NCI-H1694 treated with DMSO at 0.1 percent for 48 hours (cell line): ENCODE data around the gene SP3.

Source experiments
- DNase-seq: peaks from one replicate; lab custom pipeline; 2025; lab: John Stamatoyannopoulos, UW

The SP3 gene

DNA sequence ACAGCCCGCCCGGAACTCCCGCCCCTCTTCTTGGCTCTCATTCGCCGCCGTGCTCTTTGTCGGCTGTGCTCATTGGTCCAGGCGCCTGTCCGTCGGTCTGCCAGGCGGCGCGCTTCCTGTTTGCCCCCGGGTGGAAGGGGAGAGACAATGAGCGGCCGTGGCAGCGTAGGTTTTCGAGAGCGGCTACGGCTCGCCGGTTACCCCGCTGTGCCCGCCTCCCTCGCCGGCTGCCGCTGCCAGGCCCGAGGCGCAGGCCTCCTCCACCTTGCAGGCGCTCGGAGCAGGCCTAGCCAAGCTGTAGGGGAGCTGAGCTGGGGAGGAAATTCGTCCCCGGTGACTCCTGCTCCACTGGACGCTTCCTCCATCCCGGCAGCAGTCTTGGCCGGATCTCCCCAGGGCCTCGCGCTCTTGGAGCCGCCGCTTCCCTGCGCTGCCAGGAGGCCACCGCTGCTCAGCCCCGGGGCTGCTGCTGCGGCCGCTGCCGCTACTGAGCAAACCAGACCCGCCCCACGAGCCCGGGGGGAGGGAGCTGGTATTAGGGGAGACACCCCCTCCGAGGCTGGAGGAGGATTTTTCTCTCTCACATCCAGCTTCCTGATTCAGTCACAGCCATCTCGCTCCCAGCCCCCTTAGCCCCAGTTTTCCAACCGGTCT lies at the start of gene SP3:
Gene SP3 (minus strand): TSS at position 2 of the 654 bp plus-strand sequence. CDS start 202 bp downstream, outside the sequence.
- DNase-seq: peak; percentile 96

DNA sequence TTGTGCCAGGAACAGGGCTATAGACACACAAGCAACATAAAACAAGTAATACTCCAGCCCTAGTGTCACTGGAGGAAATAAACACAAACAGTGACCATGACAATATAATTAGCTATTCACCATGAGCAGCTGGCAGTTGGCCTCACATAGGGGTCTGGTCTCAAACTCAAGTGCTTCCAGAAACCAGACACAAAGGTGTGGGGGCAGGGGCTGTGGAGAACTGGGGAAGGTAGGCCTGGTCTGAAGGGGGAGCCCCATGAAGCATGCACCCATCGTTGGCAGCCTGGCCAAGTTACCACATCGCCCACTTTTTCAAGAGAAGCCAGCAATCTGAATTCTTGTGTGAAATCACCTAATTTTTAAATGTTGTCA lies 49.5 kb upstream of the SP3 start:
- no peak for DNase-seq

DNA sequence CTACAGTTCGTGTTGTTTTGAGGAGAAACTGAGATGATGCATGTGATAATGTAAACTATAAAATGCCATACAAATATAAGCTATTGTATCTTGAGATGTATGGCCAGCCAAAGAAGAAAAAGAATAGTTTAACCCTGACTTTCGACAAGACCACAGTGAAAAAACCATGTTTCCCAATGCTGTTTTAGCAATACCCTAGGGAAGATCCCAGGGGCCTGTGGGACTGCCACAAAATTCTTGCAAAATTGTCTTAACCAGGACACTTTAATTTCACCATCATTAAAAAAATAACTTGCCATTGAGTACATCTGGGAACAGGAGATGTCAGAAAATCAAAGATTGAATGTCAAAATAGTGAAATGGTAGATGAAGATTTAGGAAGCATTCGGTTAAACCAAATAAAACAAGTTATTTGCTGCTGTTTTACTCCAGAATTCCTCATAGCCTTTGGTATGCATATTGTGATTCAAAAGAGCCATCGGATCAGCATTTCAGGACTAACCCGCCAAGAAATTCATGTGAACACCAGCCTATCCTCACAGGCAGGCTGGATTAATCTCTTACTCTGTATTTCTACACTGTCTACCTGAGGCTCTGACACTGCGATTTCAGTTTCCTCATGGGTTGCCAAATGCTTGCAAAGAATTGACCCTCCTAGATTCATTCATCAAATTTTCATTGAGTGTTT lies 49.0 kb upstream of the SP3 start:
- DNase-seq: no peak

DNA sequence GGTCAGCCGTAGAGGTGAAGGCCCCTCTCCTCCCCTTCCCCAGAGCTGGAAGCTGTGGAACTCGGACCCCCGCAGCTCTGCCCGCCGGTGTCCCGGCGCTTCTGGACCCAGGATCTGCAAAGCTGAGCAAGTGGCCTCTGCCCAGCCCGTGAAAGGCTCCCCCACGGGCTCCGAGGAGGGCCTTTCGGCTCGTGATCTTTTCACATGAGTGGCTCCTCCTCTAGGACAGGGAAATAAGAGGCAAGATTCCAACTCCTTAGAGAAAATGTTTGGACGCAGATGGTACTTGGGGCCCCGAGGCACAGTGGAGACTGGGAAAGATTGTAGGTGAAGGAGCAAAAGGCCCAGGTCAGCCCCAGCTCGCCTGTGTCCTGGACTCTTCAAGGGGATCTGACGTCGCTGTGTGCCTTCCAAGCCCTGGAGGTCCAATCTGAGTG lies 48.2 kb upstream of the SP3 start:
- no peak for DNase-seq

DNA sequence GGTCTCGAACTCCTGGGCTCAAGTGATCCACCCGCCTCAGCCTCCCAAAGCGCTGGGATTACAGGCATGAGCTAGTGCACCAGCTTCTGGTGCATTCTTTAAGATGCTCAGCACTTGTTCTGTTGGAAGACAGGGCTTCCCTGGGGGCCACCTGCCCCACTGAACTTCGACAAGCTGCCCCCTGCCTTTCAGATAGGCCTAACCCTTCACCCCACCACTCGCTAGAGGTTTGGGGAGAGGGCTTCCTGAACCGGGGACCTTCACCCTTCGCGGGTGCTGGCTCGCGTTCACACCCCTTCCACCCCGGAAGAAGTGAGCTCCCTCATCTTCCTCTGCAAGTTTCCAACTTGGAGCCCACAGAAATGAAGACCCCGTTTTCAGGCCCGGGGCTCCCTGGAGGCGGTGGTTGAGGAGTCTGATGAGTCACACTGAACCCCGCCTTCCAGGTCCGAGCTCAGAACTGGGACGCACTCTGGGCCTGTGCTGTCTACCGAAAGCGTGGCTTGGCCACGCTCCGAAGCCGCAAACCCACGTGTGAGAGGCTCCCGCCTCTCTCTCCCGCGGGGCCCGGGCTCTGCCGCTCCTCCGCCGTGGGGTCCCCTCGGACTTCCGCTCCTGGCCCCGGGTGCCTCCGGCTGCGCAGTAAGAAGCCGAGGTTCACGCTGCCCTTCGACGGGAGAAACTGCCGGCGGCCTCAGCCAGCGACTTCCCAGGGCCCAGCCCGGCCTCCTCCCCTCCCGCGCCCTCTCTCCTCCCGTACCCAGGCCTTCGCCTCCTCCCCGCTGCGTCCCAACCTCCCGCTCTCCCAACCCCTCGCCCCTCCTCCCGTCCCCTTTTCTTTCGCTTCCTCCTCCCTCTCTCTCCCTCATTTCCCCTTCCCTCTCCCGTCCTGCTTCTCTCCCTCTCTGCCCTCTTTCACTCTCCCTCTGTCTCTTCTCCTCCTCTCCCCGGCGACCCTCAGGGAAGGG lies 47.5 kb upstream of the SP3 start:
- DNase-seq: no peak

DNA sequence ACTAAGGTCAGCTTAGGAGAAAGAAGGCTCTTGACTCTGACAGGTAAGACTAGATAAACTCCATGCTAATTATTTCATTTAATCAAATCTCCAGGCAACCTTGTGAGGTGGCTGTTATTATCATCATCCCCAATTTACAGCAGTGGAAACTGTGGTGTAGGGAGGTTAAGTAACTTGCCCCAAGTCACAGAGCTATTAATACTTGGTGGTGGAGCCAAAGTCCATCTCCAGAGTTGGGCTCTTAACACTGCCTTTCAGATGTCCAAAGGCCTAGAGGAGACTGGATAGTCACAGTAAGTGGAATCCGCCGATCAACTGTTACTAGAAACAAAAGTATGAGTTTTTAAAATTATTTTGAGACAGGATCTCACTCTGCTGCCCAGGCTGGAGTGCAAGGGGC lies 46.6 kb upstream of the SP3 start:
- DNase-seq: no peak

DNA sequence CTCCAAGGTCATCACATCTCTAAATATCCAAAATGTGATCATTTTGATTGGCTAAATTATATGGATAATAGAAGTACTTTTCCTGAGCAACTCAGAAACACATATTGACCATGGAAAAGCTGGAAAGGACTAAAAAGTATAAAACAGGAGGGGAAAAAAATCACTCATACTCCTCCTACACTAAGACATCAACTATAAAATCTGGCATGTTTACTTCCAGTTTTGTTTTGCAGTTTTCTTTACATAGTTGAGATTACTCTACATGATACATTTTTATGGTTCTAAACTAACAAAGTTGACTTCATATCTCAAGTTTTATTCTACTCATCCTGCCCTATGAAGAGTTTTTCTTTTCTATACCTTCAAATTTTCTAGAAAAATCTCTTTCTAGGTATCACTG lies 46.0 kb upstream of the SP3 start:
- no peak for DNase-seq

DNA sequence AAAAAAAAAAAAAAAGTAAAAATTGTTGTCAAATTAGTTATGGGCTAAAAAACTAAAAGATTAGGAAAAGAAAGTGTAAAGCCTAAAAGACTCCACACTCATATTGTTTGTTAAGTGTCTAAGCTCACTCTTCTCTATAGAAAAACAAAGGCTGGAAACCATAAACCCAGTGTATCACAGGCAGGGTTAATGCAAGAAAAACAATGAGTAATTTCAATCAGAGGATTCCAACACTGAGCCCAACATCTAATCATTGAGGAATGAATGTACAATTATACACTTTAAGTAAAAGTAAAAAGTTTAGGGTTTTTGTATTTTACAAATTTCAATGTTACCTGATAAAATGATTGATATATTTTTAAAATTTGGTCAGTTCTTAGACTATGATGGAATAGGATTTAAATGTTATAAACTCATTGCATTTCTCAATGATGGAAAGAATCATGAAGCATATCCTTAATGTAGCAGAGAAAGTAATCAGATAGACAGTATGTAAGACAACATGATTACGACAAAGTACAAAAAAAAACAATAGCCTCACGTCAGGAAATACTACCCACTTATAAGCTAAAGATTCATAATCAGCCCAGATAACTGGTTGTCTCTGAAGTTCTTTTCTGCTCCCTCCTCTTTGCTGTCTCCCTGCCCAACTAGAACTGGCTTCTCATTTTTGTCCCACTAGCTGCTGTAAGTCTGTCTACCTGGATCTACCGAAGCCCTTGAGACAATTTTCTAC lies 44.5 kb upstream of the SP3 start:
- no peak for DNase-seq

DNA sequence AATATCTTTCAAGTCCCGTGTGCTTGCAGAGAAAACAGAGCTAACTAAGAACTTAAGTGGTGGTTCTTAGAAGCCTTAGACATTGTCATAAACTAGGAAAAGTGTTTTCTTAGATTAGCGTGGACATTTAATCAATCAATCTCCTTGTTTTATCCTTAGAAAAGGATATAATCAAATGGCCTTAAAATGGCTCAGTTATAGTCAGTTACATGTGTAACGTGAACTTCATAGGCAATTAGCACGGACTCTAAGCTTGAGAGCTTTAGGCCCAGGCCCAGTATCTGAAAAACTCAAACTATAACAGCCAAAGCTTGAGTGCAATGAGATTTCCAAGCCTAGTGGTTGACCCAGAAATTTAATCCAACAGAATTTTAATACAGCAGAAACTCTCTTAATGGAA lies 43.5 kb upstream of the SP3 start:
- DNase-seq: no peak

DNA sequence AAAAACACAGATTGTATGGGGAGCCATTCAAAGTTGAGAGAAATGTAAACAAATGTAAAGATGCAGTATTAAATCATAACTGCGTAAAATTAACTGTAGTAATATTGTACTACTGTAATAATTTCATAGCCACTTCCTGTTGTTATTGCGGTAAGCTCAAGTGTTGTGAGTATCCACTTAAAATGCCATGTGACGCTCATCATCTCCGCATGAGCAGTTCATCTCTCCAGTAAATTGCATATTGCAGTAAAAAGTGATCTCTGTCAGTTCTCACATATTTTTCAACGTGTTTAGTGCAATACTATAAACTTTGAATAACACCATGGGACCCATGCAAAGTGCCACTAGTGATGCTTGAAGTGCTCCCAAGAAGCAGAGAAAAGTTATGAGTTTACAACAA lies 41.8 kb upstream of the SP3 start:
- no peak for DNase-seq

DNA sequence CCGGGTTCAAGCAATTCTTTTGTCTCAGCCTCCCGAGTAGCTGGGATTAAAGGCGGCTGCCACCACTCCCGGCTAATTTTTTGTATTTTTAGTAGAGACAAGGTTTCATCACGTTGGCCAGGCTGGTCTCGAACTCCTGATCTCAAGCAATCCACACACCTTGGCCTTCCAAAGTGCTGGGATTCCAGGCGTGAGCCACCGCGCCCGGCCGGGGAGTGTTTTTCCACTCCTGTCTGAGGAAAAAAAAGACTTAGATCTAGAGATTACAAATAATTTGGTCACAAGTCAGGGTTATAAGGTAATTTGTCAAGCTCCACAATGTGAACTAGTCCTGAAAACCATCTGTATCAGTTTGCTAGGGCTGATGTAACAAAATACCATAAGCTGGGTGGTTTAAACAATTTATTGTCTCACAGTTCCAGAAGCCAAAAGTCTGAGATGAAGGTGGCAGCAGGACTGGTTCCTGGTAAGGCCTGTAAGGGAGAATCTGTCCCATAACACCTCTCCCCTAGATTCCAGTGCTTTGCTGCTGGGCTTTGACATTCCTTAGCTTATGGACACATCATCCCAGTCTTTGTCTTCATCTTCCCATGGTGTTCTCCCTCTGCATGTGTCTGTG lies 40.7 kb upstream of the SP3 start:
- no peak for DNase-seq

DNA sequence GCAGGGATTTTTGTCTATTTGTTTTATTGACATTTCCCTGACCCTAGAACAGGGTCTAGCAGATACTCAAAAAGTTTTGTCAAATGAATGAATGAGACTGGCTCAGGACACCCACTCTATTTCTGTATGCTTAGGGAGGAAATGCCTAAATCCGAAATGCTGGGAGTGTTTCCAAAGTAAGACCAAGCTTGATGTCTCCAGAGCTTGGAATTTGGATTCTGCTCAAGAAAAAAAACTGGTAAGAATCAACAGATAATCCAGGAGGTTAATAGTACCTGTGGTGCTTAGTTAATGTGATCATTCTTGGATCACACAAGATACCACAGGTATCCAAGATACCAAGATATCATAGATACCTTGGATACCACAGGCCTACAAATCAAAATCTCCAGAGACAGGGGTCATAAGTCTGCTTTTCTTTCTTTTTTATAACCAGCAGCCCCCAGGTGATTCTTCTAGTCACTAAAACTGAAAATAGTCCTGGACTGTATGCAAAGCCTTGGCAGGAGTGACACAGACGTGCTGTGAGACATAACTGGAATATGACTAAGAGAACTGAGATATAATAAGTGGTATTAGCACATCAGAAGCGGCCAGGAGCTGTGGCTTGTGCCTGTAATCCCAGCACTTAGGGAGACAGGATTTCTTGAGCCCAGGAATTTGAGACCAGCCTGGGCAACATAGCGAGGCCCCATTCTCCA lies 39.9 kb upstream of the SP3 start:
- no peak for DNase-seq

DNA sequence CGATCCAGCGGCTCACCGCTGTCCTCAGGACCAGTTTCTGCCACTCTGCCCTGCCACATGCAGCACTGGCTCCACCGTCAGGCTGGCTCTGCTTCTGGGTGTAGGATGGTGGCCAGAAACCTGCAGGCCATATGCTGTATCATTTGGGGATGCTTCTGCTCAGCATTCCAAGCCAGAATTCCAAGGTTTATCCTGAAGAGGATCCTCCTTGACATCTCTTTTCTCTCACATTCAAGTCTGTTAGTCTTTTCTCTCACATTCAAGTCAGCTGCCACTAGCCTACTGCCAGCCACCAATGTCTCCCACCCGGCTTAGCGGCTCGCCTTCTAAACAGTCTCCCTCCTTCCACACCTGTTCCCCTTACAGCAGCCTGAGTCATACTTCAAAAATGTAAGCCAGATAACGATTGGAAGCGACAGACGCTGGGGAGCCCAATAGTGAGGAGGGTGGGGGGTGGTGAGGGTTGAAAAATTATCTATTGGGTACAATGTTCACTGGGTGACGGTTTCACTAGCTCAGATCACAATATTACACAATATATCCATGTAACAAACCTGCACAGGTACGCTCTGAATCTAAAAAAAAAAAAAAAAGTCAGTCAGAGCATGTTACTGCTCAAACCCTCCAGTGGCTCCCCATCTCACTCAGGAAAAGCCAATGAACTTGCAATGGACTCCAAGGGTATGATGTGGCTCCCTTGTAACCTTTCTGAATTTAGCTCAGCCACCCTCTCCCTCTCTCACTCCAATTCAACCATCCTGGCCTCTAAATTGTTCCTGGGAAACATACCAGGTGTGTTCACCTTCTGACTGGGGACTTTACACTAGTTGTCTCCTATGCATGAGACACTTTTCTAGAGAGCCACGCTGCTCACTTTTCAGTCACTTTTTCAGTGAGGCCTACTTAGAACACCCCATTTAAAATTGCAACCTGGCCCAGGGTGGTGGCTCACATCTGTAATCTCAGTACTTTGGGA lies 38.8 kb upstream of the SP3 start:
- DNase-seq: peak; percentile 76

DNA sequence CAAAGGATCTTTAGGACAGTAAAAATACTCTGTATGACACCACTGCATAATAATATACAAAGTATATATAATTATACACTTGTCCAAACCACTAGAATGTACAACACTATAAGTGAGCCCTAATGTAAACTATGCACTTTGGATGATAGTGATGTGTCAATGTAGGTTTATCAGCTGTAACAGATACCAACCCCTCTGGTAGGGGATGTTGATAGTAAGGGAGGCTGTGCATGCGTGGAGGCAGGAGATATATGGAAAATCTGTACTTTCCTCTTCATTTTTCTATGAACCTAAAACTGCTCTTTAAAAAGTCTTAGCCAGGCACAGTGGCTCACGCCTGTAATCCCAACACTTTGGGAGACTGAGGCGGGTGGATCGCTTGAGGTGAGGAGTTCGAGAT lies 37.5 kb upstream of the SP3 start:
- DNase-seq: no peak

DNA sequence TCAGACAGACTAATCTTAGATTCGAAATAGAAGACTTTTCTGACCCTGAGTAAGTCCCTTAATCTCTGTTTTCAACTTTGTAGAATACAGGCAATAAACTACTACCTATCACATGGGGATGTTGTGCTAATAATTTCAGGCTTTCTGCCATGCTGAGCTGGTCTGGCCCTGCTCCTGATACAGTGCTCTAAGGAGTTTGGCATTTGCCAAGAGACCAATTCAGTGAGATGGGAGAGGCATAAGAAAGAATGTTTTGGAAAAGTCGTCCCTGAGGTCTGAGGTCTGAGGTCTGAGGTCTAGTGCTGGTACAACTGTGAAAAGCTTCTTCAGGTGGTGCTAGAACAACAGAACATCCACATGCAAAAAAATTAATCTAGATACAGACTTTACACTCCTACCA lies 35.9 kb upstream of the SP3 start:
- DNase-seq: no peak

DNA sequence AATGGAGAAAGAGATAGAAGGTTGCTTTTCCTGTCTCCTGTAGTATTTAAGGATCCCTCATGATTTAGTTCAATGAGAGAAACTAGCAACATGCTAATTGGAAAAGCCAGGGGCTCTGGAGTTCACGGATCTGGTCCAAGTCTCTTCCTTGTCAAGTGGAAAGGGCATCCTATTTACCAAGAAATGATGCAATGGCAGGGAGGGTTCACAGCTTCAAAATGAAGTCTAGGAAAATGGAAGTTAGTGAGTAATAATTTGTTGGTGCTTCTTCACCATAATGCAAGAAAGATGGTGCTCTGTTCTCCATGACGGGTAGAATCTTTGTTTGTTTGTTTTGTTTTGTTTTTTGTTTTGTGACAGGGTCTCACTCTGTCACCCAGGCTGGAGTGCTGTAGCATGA lies 34.6 kb upstream of the SP3 start:
- no peak for DNase-seq

DNA sequence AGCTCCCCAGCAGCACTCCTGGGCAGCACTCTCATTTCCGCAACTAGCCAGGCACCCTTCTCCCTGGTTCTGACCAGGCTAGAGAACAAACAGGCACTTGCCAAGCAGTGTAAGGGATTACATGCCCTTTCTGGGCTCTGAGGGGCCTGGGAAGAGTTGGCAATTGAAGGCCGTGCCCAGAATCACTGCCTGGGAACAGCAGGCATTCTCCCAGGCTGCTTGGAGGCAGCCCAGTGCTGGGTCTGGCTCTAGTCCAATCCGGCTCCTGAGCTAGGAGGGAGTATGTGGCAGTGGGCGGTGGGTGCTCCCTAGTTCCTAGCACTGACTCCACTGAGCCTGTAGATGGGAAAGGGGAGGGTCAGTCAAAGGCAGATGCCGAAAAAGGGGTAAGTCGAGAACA lies 34.1 kb upstream of the SP3 start:
- DNase-seq: peak; percentile 67

DNA sequence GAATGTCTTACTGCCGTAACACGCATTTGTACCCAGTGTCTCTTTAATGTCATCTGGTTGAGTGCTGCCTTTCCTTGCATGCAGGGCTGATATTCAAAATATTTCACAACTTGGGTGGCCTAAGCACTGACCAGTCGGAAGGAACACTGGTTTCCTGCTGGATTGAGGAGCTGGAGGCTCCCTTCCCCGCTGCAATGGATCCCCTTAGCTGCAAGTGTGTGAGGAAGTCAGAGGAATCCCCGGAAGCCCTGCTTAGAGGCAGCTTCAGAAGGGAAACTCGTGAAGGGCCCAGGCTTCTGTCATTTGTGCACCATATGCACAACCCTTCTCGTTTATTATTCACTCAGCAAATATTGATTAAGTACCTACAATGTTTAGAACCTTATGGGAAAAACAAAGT lies 33.2 kb upstream of the SP3 start:
- DNase-seq: no peak

DNA sequence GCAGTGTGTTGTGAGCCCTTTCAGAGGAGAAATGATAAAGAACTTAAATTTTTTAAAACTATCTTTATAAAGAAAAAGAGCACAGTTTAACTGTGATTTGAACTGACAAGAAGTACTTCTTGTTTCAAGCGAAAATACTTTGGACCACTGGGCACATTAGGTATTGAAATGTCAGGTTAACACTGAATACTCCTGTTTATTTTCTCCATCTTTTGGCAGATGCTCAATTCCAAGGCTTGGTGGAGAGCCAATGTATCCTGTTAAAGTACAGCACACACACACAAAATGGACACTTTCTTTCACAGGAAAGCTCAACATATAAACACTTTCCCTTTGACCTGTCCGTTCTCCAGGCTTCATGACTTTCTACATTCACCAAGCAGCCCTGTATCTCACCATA lies 32.6 kb upstream of the SP3 start:
- peak; percentile 68 for DNase-seq

DNA sequence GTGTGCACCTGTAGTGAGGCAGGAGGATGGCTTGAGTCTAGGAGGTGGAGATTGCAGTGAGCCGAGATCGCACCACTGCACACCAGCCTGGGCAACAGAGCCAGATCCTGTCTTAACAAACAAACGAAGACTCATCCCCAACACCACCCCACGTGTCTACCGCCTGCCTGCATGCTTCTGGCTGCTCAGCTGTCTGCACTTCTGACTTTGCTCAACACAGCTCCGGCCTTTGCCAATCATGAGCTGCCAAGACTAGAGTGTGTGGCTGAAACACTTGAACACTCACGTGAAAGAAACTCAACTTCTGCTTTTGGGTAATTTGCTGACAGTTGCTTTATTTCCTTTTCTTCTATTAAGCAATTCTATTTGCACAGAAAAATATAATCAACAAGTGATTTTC lies 32.1 kb upstream of the SP3 start:
- no peak for DNase-seq
